ENCODE data around the gene RAB22A. TPM values are rescaled to one million over a fixed set of nuclear protein-coding genes. Genes with fewer than 3 reads are reported as not detected.

RAB22A gene
- total RNA-seq, 1 experiment from 2014 or later, result 9.9 TPM

- Histone ChIP-seq H3K4me3 (replicated peaks in 1 of 2; ENCODE audit: low read depth in 1 of 2, low read length in 2 of 2) (no peak overlapping the region), H3K27me3 (ENCODE audit: insufficient read depth, low read length) (no peaks in the 10 kb centered on the region), H3K27ac (ENCODE audit: low read depth, low read length) (no peak overlapping the region), H3K79me2 (ENCODE audit: insufficient read depth, low read length) (peaks cover 76% of the 10 kb centered on the region), H3K4me2 (ENCODE audit: low read length) (no peak overlapping the region), H3K9ac (ENCODE audit: low read length) (no peak overlapping the region), H3K9me3 (ENCODE audit: control insufficient read depth in 1 of 2, insufficient read depth in 1 of 2, low read depth in 1 of 2, low read length in 2 of 2) (no peaks in the 10 kb centered on the region), H3K4me1 (ENCODE audit: control insufficient read depth in 1 of 2, insufficient read depth in 2 of 2, low read length in 2 of 2) (peaks cover 0 to 9% of the 10 kb centered on the region in 2 experiments; a peak in 2 of 4 replicates), H4K20me1 (ENCODE audit: insufficient read depth) (peaks cover 9% of the 10 kb centered on the region; the same call in 1 of the 2 replicates), H2AFZ (ENCODE audit: low read depth, low read length, poor library complexity, severe bottlenecking) (no peak overlapping the region), H3K36me3 (ENCODE audit: control insufficient read depth in 1 of 2, insufficient read depth in 2 of 2, low read length in 2 of 2) (no peaks in the 10 kb centered on the region), H3K9me2 (ENCODE audit: insufficient read depth) (no peaks in the 10 kb centered on the region)
- BruUV-seq (replicated peaks), result no TSS peak
- POLR2A ChIA-PET, result no interaction called here
- intact Hi-C loops (cut with micrococcal nuclease), result no loop called here
- DNase-seq (ENCODE audit: low read depth, low spot score) (no peak), ATAC-seq (no peak)
- CTCF ChIA-PET, result no interaction called here
- RAD21 ChIA-PET (ENCODE audit: low non-redundant PET in 1 of 2, low total read pairs in 2 of 2, uncharacterized antibody in 2 of 2, unreplicated experiment in 2 of 2), result no interaction called here
- TF ChIP-seq MAX (IDR thresholded peaks at IDR 0.05) (no peak), SP1 (IDR thresholded peaks at IDR 0.05; ENCODE audit: low read depth) (no peak), CTCF (IDR thresholded peaks at IDR 0.05 in 2 of 3, conservative IDR thresholded peaks at IDR 0.05 in 1 of 3; ENCODE audit: borderline replicate concordance in 1 of 3, insufficient read depth in 1 of 3, low read depth in 2 of 3, low read length in 2 of 3) (no peak), POLR2AphosphoS5 (IDR thresholded peaks at IDR 0.05; ENCODE audit: low read depth, low read length) (no peak), YY1 (IDR thresholded peaks at IDR 0.05; ENCODE audit: extremely low read depth, insufficient replicate concordance, low read depth, low read length) (no peak), SRF (IDR thresholded peaks at IDR 0.05; ENCODE audit: low read depth) (no peak), FOSL1 (IDR thresholded peaks at IDR 0.05; ENCODE audit: low read depth) (no peak), POLR2A (IDR thresholded peaks at IDR 0.05; ENCODE audit: borderline replicate concordance, extremely low read depth, insufficient read depth, insufficient read length) (no peak), ZNF274 (IDR thresholded peaks at IDR 0.05; ENCODE audit: low read depth, low read length) (no peak), TCF7L2 (IDR thresholded peaks at IDR 0.05; ENCODE audit: borderline replicate concordance, extremely low read depth, insufficient read depth, insufficient read length) (no peak), REST (IDR thresholded peaks at IDR 0.05; ENCODE audit: low read depth) (no peak), CEBPB (IDR thresholded peaks at IDR 0.05; ENCODE audit: low read depth) (no peak), EGR1 (IDR thresholded peaks at IDR 0.05; ENCODE audit: low read depth) (no peak), RAD21 (IDR thresholded peaks at IDR 0.05; ENCODE audit: low read depth) (no peak), ELF1 (IDR thresholded peaks at IDR 0.05; ENCODE audit: borderline replicate concordance, low read depth) (no peak), JUND (IDR thresholded peaks at IDR 0.05) (no peak), ATF3 (IDR thresholded peaks at IDR 0.05) (no peak), EZH2 (IDR thresholded peaks at IDR 0.05) (no peak), ZFX (IDR thresholded peaks at IDR 0.05) (no peak), CBX3 (IDR thresholded peaks at IDR 0.05; ENCODE audit: low read depth) (no peak)
Measured at GRCh38 chr20:58416835-58417234, 107.3 kb downstream of the RAB22A start.

Measured in HCT116 (cell line).